ENCODE data around the gene KCNK10.

Gene KCNK10

GRCh38 chr14:88218119-88218915 lies 104.8 kb downstream of the KCNK10 start:
- DNase-seq, result no peak

- DNase-seq, result no peak
Measured at GRCh38 chr14:88212691-88213090, 110.4 kb downstream of the KCNK10 start.

GRCh38 chr14:88210426-88210825 lies 112.6 kb downstream of the KCNK10 start:
- DNase-seq, result no peak

- no peak for DNase-seq
Measured at GRCh38 chr14:88209273-88209672, 113.8 kb downstream of the KCNK10 start.

DNA sequence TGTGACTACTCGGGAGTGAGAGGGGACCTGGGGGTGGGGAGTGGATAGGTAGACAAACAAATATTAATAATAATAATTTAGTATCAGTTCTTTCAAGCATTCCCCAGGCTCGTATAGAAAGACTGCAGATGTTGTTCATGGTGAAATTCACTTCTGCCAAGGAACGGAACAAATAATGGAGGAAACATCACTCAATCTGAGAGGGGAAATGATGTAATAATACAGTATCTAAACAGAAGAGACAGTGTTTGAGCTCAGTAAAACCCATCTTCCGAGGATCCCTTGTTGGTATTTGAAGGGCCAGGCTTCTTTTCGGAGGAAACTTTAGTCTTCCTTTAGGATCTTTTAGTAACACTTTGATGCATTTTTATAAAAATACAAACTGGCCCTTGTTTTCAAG lies 114.2 kb downstream of the KCNK10 start:
- DNase-seq, result no peak

- DNase-seq, result no peak
Measured at GRCh38 chr14:88204221-88204620, 118.8 kb downstream of the KCNK10 start.

GRCh38 chr14:88203291-88203690 lies 119.8 kb downstream of the KCNK10 start:
- DNase-seq, result no peak

DNA sequence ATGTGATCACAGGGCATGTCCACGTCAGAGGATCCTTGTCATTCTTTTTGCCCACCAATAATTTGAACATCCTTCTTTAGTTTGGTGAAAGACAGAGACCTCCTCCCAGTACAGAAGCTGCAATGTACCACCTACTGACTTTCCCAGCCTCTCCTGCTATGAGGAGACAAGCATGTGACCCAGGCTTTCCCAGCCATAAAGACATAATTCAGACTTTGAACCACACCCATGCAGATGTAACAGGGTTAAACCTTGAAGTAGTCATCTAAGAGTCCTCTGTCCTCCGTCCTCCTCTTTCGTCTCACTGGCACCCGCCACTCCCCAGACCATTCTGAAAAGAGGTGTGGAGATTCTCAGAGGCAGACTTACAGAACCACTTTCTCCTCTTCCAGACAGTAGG lies 120.8 kb downstream of the KCNK10 start:
- no peak for DNase-seq

DNA sequence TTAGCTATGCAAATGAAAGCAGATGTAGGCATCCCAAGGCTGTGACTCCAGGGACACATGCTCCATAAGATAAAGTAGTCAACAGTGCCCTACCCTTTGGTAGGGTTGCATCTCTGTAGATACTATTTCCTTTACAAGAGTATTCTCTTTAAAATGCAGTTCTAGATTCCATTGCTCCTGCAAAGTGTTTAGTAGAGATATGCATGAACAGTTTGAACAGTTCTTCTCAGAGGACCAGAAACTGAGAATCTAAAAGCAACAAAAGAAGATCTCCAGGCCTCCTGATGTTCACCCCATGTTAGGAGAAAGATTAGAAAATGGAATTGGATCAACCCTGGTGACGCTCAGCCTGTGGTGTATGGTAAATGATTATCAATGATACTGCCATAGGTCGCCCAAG lies 121.2 kb downstream of the KCNK10 start:
- DNase-seq, result no peak

GRCh38 chr14:88199882-88200281 lies 123.2 kb downstream of the KCNK10 start:
- DNase-seq, result no peak

DNA sequence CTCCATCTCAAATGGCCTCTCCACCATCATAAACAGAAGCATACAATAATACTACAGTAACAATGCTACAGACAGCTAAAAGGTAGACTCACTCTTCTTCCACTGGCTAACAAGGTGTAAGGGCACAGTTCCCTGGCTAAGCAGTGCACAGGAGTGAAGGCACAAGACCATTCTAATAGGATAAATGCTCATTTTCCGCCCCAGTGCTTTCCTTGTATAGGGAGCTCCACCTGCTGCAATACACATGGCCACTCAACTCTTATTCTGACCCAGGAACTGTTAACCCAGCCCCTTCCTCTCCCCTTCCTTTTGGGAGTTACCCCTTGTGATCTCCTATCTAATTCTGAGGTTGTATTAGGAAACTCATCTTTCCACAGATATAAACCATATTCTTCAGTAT lies 124.6 kb downstream of the KCNK10 start:
- no peak for DNase-seq

DNA sequence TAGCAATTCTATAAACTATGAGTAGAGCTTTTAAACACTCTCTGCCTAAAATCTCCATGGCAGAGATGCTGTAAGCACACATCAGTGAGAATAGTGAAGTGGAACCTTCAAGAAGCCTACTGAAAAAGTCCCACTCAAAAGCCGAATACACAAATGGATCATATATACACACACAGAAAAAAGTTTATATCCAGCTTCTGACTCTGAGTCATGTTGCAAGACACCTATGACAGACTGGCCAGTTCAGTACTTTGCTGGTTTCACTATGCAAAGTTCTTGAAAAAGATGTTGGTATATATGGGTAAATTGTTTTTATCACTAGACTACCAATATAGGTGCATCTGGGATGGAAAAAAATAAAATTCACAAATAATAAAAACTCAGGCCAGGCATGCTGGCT lies 126.1 kb downstream of the KCNK10 start:
- no peak for DNase-seq

DNA sequence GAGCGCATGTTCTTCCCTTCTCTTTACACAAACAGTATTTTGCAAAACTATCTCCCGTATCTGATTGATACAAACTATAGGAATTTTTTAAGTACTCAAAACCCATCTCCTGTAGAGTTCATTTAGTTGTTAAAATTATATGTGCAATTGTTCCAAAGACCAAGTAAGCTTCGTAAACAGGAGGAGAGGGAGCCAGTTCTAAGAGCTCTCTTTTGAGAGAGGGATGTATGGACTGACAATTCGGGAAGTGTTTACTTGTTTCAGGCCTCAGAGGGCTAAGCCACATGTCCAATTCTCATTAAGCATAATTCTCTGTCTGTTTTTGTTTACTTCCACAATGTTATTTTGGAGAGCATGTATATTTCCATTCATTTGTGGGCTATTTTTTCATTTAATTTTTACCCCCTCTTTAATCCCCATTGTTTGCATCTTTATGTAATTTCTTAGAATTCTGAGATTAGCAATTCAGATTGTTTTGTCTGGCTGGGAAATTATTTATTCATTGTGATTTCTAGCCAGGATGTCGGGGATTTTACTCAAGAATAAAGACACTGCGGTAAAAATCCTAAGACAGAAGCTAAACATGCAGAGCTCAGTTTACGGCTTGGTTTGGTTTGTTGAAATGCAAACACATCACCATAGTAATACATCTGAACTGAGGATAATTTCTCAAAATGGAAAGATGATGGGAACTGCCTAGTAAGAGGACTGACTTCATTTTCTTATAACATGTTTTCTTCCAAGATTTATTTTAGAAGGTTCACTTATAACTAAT lies 126.8 kb downstream of the KCNK10 start:
- DNase-seq, result no peak

DNA sequence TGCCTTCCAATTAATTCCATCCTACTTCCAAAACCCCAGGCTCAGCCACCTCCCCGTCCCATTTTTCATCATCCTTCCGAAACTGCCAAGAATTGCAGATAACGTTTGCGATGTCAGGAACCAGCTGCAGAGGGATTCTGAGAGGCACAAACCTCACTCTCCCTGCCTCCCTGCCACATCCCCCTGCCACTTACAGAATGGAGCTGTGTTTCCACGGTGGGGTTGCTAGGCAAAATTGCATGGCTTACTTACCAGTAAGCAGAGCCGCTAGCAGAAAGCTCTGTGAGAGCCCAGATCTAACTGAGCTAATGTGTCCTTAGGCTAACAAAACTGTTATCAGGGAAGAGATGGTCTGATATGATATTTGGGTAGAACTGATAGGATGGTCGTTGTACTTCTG lies 127.4 kb downstream of the KCNK10 start:
- DNase-seq, result no peak

- DNase-seq, result no peak
Measured at GRCh38 chr14:88194531-88194930, 128.5 kb downstream of the KCNK10 start.

DNA sequence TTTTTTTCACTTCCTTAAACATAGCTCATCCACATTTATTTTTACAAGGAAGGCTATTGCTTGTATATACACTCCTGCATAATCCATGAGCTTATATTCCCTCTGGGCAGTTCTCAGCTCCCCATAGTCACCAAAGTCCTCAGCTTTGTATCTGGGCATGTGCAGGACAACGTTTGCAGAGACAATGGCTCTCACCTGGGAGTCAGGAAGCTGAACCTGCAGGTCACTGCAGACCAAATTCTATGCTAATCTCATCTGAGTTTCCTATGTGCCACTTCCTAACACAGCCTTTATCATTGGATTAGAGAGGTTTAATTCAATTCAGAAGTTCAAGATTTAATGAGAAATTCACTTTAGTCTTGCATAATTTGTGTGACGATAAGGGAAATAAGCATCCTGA lies 131.5 kb downstream of the KCNK10 start:
- no peak for DNase-seq

DNA sequence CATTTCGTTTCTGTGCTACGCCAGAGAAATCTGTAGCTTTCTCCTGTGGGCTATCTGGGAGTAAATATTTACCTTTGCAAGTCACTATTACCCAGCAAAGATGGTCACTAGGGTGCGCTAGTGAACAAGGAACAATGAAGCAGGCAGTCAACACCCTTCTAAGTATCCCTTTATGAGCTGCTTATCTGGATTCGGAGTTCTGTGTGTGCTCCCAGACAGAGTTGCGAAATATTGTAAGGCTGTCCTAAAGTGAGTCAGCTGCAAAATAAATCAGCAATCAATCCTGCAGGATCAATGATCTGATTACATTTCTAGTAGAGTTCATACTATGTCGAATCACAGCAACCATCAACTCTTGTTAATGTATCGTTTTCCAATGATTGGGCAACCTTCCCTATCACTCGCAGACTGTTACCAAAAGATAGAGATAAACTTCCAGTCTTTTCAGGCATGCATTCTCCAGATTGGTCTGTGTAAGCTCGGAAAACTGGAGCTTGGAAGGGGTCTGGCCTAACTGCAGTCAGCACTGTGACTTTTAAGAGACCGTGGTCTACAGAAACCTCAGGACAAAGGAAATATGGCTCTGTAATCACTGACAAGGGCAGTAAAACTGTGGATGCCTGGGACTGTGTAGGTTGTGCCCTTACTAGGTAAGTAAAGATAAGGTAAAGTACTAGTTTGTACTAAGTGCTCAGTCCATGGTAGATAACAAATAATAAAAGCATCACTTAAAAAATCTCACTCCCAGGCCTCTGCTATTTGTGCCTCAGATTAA lies 133.5 kb downstream of the KCNK10 start:
- peak; percentile 97 for DNase-seq

DNA sequence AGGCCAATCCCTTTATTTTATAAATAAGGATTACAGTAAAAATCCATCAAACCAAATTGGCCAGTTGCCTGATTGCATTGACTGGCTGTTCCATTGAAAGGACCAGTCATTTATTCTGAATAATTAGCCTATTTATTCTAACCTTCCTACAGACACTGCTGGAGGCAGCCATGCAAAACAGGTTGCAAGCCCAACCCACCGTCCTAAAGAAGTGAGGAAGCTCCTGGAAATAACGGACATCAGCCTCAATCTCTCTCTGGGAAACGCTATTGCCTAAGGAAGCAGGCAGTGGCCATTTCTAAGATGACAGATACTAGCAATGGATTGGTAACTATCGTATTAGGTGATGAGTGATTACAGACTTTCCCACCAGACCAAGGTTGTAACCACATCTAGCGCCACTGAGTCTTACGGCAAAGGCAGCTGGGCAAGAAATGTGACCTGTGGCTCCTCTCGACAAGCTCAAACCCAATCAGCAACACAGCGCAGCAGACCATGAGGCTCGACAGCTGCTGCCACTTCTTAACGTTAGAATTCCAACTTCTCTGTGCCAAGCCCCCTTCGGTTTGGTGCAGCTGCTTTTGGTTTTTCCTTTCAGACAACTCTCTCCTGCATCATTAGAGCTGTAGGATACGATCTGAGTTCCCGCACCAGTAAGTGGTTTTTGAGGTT lies 134.2 kb downstream of the KCNK10 start:
- DNase-seq, result peak; percentile 96

- DNase-seq, result no peak
Measured at GRCh38 chr14:88185843-88186242, 137.2 kb downstream of the KCNK10 start.

DNA sequence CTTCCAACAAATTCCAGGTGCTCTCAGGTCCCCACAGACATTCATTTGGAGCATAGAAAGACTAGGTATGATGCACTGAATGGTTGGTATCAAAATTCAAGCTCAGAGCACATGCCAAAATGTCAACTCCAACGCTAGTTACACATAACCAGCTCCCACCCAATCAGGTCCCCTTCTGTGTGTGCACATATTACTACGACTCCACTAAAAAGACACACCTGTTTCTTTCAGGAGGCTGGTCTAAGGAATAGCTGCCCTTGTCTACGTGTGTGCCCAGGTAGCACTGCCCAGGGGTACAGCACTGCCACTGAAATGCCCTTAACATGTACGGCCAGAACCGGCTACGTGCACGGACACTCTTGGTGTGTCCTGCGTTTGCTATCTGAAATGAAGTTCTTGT lies 138.1 kb downstream of the KCNK10 start:
- no peak for DNase-seq

DNA sequence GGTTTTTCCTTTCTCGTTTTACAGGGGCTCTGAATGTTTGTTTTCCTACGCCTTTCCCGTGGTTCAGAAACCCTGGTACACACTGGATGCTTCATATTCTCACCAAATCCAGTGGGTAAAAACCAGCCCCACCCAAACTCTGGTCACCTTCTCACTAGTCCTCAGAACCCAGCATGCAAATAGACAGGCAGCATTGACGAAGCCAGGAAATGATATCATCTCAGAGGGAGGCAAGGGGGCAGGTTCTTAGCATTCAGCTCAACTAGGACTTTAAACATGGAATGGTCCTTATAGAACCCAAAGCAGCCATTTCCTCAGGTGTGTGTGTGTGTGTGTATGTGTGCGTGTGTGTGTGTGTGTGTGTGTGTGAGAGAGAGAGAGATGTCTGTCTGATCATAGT lies 142.0 kb downstream of the KCNK10 start:
- no peak for DNase-seq

DNA sequence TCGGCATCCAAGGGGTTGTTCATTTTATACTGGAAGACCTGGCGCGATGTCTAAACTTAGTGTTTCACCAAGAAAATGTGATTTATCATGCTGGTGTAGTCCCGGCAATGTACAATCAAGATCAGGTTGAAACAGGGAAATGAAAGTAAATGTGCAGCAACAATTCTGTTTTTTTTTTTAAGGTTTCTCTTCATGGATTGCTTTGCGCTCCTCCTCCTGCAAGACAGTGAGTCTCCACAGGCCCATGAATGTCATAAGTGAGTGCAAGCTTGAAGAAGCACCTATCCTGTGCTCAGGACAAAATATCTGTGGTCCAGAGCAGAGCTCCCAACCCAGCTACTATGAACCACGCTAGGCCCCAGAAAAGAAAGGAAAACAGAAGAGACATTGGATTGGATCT lies 143.4 kb downstream of the KCNK10 start:
- DNase-seq, result no peak

GRCh38 chr14:88170333-88170732 lies 152.7 kb downstream of the KCNK10 start:
- DNase-seq, result no peak

All from NCI-H1694 treated with DMSO at 0.1 percent for 48 hours (cell line).